Suprapubic skin (tissue), 4 donors: Measurements from ENCODE around the gene THRB. TPM values are rescaled to one million over a fixed set of nuclear protein-coding genes. Genes with fewer than 3 reads are reported as not detected.

Experiments
- DNase-seq, 2 donors: peaks; one replicate each; pipeline ENCODE4 v3.0.0-alpha.2; 2019; ENCODE audit warnings: low spot score in 2 of 2
- H3K27ac ChIP-seq: fragments of 200-600 bp; sonication (generic); one replicate; pipeline ENCODE4 v1.5.1; 2019
- H3K27me3 ChIP-seq: fragments of 200-600 bp; sonication (generic); one replicate; pipeline ENCODE4 v1.5.1; 2019
- H3K36me3 ChIP-seq: fragments of 200-600 bp; sonication (generic); one replicate; pipeline ENCODE4 v1.5.1; 2019
- H3K4me1 ChIP-seq: fragments of 200-600 bp; sonication (generic); one replicate; pipeline ENCODE4 v1.5.1; 2019
- H3K4me3 ChIP-seq: fragments of 200-600 bp; sonication (generic); one replicate; pipeline ENCODE4 v1.5.1; 2019; ENCODE audit warnings: mild to moderate bottlenecking
- H3K9me3 ChIP-seq: fragments of 200-600 bp; sonication (generic); one replicate; pipeline ENCODE4 v1.5.1; 2019
- CTCF ChIP-seq, 2 donors: fragments of 200-600 bp in 1 of 2; fragments of 450-650 bp in 1 of 2; sonication (generic) in 1 of 2; IDR thresholded peaks; one replicate each; pipeline ENCODE4 v1.5.1; 2016 to 2019; ENCODE audit warnings: antibody characterized with exemption in 2 of 2, mild to moderate bottlenecking in 1 of 2, moderate library complexity in 1 of 2
- EP300 ChIP-seq: sonication (generic); formaldehyde crosslinking; IDR thresholded peaks from one replicate; pipeline ENCODE4 v1.6.1; 2017; ENCODE audit warnings: antibody characterized with exemption
- POLR2A ChIP-seq, 2 donors: fragments of 450-650 bp; IDR thresholded peaks; one replicate each; pipeline ENCODE4 v1.6.1; 2017; ENCODE audit warnings: antibody characterized with exemption in 2 of 2, mild to moderate bottlenecking in 2 of 2, moderate library complexity in 2 of 2
- POLR2AphosphoS5 ChIP-seq, 3 donors: sonication (generic); formaldehyde crosslinking; IDR thresholded peaks; one replicate each; pipeline ENCODE4 v1.6.1; 2017; ENCODE audit warnings: antibody characterized with exemption in 3 of 3
- WGBS: methylation state at CpG from one replicate; pipeline ENCODE4 v1.1.5; 2018; 5-methylcytosine and 5-hydroxymethylcytosine counted together
- total RNA-seq, 4 donors: library from RNA; depleted of rRNA; stranded (reverse); fragments of >200 nt; gene quantifications; one replicate each; pipeline ENCODE4 v1.1.0, GENCODE V29; 2016

The THRB gene
- total RNA-seq, 4 donors from 2014 or later: 16.6 to 32.9 (median 24.4) TPM

- Histone ChIP-seq H3K4me3 (no peak overlapping the region), H3K27me3 (no peaks in the 10 kb centered on the region), H3K27ac (no peak overlapping the region), H3K36me3 (no peaks in the 10 kb centered on the region), H3K9me3 (no peaks in the 10 kb centered on the region), H3K4me1 (peaks cover 14% of the 10 kb centered on the region)
- no peak for TF ChIP-seq EP300
- no peak for TF ChIP-seq CTCF (IDR thresholded peaks at IDR 0.05)
- no peak for TF ChIP-seq POLR2AphosphoS5 (IDR thresholded peaks at IDR 0.05)
- TF ChIP-seq POLR2A (IDR thresholded peaks at IDR 0.05): no peak
- DNase-seq: no peak
- WGBS: 69% methylated on average over 5 of the region's 5 CpGs
These were observed 155.3 kb downstream of the THRB start for GRCh38 chr3:24339266-24339825.

- no peak for TF ChIP-seq POLR2A (IDR thresholded peaks at IDR 0.05)
- TF ChIP-seq EP300: no peak
- no peak for TF ChIP-seq CTCF (IDR thresholded peaks at IDR 0.05)
- TF ChIP-seq POLR2AphosphoS5 (IDR thresholded peaks at IDR 0.05): no peak
- Histone ChIP-seq H3K27me3 (no peaks in the 10 kb centered on the region), H3K4me3 (no peak overlapping the region), H3K9me3 (no peaks in the 10 kb centered on the region), H3K27ac (no peak overlapping the region), H3K36me3 (no peaks in the 10 kb centered on the region), H3K4me1 (peaks cover 14% of the 10 kb centered on the region)
- no peak for DNase-seq
- 82% methylated on average over 5 of the region's 5 CpGs for WGBS
These were observed 156.1 kb downstream of the THRB start for GRCh38 chr3:24338409-24339130.

- H3K4me1 ChIP-seq: peaks cover 14% of the 10 kb centered on the region
- H3K36me3 ChIP-seq: peaks cover 4% of the 10 kb centered on the region
- H3K27ac ChIP-seq: no peak overlapping the region
- no peak for TF ChIP-seq POLR2A (IDR thresholded peaks at IDR 0.05)
- WGBS: 75% methylated on average over 3 of the region's 3 CpGs
- H3K27me3 ChIP-seq: no peaks in the 10 kb centered on the region
- H3K9me3 ChIP-seq: no peaks in the 10 kb centered on the region
- no peak overlapping the region for H3K4me3 ChIP-seq
- DNase-seq: no peak
These were observed 158.5 kb downstream of the THRB start for GRCh38 chr3:24336101-24336500.

- Histone ChIP-seq H3K27ac (no peak overlapping the region), H3K4me3 (no peak overlapping the region), H3K4me1 (no peaks in the 10 kb centered on the region), H3K9me3 (no peaks in the 10 kb centered on the region), H3K36me3 (peaks cover 4% of the 10 kb centered on the region), H3K27me3 (no peaks in the 10 kb centered on the region)
- no peak for TF ChIP-seq POLR2AphosphoS5 (IDR thresholded peaks at IDR 0.05)
- TF ChIP-seq CTCF (IDR thresholded peaks at IDR 0.05): no peak
- TF ChIP-seq POLR2A (IDR thresholded peaks at IDR 0.05): no peak
- TF ChIP-seq EP300: no peak
- 93% methylated on average over 3 of the region's 3 CpGs for WGBS
- no peak for DNase-seq
These were observed 162.6 kb downstream of the THRB start for GRCh38 chr3:24332092-24332491.

GRCh38 chr3:24323272-24323671, 171.4 kb downstream of the THRB start:
- Histone ChIP-seq H3K27me3 (no peaks in the 10 kb centered on the region), H3K9me3 (no peaks in the 10 kb centered on the region), H3K4me3 (no peak overlapping the region), H3K27ac (no peak overlapping the region), H3K4me1 (no peaks in the 10 kb centered on the region), H3K36me3 (no peaks in the 10 kb centered on the region)
- no peak for TF ChIP-seq CTCF (IDR thresholded peaks at IDR 0.05)
- TF ChIP-seq EP300: no peak
- no peak for TF ChIP-seq POLR2AphosphoS5 (IDR thresholded peaks at IDR 0.05)
- DNase-seq: no peak
